Kidney (tissue), 14 donors: ENCODE measurements around the gene ARL13B. TPM values are rescaled to one million over a fixed set of nuclear protein-coding genes. Genes with fewer than 3 reads are reported as not detected.
A peak's percentile ranks its signal among the peaks of the same experiment; 100 is the strongest.
"Not testable (repeated sequence)": the region's sequence is repeated elsewhere in the genome, so short reads cannot be mapped to it uniquely, and the experiment has no call there.

Experiments
- DNase-seq, 5 donors: peaks; one replicate each; pipeline ENCODE4 v3.0.0-alpha.2; 2013 to 2020
- FAIRE-seq: peaks from 2 replicates; lab custom pipeline; 2012; peaks lifted over from hg19 to GRCh38; lab: Jason Lieb, UNC
- H3K27ac ChIP-seq, 2 donors: one replicate each; pipeline ENCODE4 v1.7.0; 2013; ENCODE audit warnings: low read depth in 2 of 2, low read length in 2 of 2, inconsistent platforms in 1 of 2
- H3K27me3 ChIP-seq: one replicate; pipeline ENCODE4 v1.7.1; 2013; ENCODE audit warnings: low read length, inconsistent platforms; ENCODE audit not compliant: control insufficient read depth, insufficient read depth
- H3K36me3 ChIP-seq, 3 donors: one replicate each; pipeline versions ENCODE4 v1.7.0 to v1.7.1; 2013; ENCODE audit warnings: low read length in 3 of 3, control low read depth in 1 of 3, inconsistent platforms in 1 of 3; ENCODE audit not compliant: insufficient read depth in 3 of 3, control insufficient read depth in 2 of 3
- H3K4me1 ChIP-seq, 3 donors: one replicate each; pipeline versions ENCODE4 v1.7.0 to v1.7.1; 2013; ENCODE audit warnings: low read length in 3 of 3, inconsistent platforms in 1 of 3, low read depth in 1 of 3; ENCODE audit not compliant: control insufficient read depth in 2 of 3, insufficient read depth in 2 of 3
- H3K4me3 ChIP-seq, 3 donors: one replicate each; pipeline versions ENCODE4 v1.7.0 to v1.8.1; 2013; ENCODE audit warnings: low read length in 3 of 3, control low read depth in 1 of 3, inconsistent platforms in 1 of 3
- H3K9ac ChIP-seq, 3 donors: one replicate each; pipeline versions ENCODE4 v1.7.0 to v1.7.1; 2013; ENCODE audit warnings: low read length in 3 of 3, control low read depth in 1 of 3, inconsistent platforms in 1 of 3
- H3K9me3 ChIP-seq, 3 donors: one replicate each; pipeline versions ENCODE4 v1.7.0 to v1.7.1; 2013; ENCODE audit warnings: low read length in 3 of 3, control low read depth in 1 of 3, inconsistent platforms in 1 of 3; ENCODE audit not compliant: control insufficient read depth in 2 of 3, insufficient read depth in 1 of 3
- intact Hi-C: fragments of 100-400 bp; cut with DNase I; formaldehyde crosslinking; loops from one replicate; pipeline ENCODE4 v1.11.1; 2022
- polyA plus RNA-seq: library from polyadenylated mRNA; stranded (reverse); fragments of 350-450 nt; fragmentation: Illumina TruSeq; extraction: RNeasy Lipid Tissue Mini Kit (QIAGEN cat#74804); gene quantifications from one replicate; pipeline ENCODE4 v1.2.3, GENCODE V29; 2014; ENCODE audit warnings: low read depth, low replicate concordance; ENCODE audit not compliant: insufficient read depth
- total RNA-seq: library from RNA; stranded (reverse); fragmentation: NEBNext Ultra II Directional; extraction: Animal tissue kit (Norgen Biotek cat#: 25700); gene quantifications from one replicate; pipeline ENCODE4 v1.2.1, GENCODE V29; 2021
- TF ChIP-seq, protein P1 (sequence below): IDR thresholded peaks from 3 replicates; pipeline ENCODE4 v1.5.1; 2012; ENCODE audit warnings: mild to moderate bottlenecking, moderate library complexity, borderline replicate concordance; ENCODE audit not compliant: insufficient read depth; ENCODE audit errors: extremely low read depth
- donor health status: control.
- donor health status: control.
- donor health status: control.
- donor health status: control.
- donor health status: control.
- donor health status: DM: yes; HTN: yes; CAD: no.
- donor health status: Normal renal cell carcinoma (clear cell type).

Gene ARL13B
- total and polyA plus RNA-seq, 2 donors from 2014 or later: 4.1 to 12.5 TPM

DNA sequence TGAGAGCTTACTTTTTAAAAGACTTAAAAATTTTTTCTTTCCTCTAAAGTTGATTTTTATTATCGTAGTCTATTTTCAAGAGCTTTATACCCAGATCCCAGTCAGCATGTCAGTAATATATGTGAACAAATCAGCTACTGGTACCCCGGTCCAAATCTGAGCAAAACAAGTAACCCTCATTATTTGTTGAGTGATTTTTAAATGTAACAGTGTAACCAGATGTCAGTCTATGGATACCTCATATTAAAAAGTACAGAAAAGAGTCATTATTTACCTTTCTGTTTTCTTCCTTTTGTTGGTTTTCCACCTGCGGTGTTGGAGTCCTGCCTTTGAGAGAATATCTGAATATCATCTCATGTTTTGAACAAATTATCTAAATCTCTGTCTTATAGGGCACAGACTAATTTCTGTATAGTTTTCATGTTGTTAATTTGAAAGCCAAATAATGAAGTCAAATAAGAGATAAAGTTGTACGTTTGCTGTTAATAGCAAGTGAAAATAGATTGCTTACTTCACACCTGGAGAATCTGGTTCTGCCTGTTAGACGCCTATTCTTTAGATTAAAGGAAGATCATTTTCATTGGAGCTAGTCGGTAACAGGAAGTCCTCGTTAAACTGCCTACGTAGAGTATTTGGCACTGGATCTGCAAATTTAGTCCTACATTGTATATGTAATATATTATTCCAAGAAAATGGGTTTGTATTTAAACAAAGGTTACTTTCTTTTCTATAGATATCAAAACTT, 48.3 kb downstream of the ARL13B start, which contains the start of gene STX19:
STX19 (minus strand) TSS at position 505 of the 745 bp plus-strand sequence. CDS start 13,328 bp downstream, outside the sequence.
- Histone ChIP-seq H3K36me3 (no peaks in the 10 kb centered on the region), H3K27ac (no peak within 1 kb of the TSS), H3K9me3 (no peaks in the 10 kb centered on the region), H3K9ac (no peak within 1 kb of the TSS), H3K27me3 (no peaks in the 10 kb centered on the region), H3K4me1 (no peaks in the 10 kb centered on the region), H3K4me3 (no peak within 1 kb of the TSS)
- FAIRE-seq: no peak
- intact Hi-C loops: no loop called here
- TF ChIP-seq, protein P1, sequence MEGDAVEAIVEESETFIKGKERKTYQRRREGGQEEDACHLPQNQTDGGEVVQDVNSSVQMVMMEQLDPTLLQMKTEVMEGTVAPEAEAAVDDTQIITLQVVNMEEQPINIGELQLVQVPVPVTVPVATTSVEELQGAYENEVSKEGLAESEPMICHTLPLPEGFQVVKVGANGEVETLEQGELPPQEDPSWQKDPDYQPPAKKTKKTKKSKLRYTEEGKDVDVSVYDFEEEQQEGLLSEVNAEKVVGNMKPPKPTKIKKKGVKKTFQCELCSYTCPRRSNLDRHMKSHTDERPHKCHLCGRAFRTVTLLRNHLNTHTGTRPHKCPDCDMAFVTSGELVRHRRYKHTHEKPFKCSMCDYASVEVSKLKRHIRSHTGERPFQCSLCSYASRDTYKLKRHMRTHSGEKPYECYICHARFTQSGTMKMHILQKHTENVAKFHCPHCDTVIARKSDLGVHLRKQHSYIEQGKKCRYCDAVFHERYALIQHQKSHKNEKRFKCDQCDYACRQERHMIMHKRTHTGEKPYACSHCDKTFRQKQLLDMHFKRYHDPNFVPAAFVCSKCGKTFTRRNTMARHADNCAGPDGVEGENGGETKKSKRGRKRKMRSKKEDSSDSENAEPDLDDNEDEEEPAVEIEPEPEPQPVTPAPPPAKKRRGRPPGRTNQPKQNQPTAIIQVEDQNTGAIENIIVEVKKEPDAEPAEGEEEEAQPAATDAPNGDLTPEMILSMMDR: no peak
- DNase-seq: peak in 1 of 5 donors; percentile 3

DNA sequence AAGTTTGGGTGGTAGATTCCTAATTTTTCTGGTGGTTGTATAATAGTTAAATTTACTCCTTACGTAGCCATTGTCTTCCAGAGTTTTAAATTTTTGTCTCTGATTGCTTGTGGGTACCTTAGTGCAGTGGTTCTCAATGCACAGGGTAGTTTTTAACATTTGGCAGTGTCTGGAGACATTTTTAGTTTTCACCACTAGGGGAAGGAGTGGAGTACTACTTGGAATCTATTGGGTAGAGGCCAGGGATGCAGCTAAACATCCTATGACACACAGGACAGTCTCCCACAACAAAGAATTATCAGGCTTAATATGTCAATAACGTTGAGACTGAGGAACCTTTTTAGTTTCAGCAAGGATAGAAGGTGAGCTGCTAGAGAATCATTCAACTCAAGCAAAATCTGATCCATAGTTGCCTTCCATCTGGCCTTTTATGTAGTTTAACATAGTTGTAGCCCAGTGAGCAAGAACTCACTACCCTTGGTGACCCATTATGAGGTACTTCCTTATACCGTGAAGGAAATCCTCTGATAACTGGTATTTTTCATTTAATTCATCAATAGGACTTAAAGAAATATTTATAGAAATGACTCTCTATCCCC, 57.1 kb downstream of the ARL13B start:
- no peak overlapping the region for H3K9ac ChIP-seq
- TF ChIP-seq, protein P1: peak; percentile 27
- no peaks in the 10 kb centered on the region for H3K4me1 ChIP-seq
- peaks cover 0 to 4% (median 2%) of the 10 kb centered on the region in 3 donors for H3K36me3 ChIP-seq
- intact Hi-C loops: no loop called here
- no peak overlapping the region for H3K27ac ChIP-seq
- no peak overlapping the region for H3K4me3 ChIP-seq
- DNase-seq (no peak), FAIRE-seq (no peak)
- H3K9me3 ChIP-seq: no peaks in the 10 kb centered on the region
- no peaks in the 10 kb centered on the region for H3K27me3 ChIP-seq

DNA sequence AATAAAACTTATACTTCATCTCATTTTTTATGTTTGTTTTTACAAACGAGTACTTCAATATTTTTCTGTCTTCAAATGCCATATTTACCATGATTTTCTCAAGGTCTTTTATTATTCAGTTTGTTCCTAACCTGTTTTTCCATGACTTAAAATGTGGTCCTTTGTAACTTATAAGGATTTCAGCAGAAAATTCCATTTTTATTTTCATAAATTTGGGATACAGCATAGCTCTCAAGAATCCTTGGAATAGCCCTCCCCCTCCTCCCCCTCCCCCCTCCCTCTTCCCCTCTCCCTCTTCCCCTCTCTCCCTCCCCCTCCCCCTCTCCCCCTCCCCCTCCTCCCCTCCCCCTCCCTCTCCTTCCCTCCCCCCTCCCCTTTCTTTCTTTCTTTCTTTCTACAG, 63.3 kb downstream of the ARL13B start:
- no peak overlapping the region for H3K9ac ChIP-seq
- FAIRE-seq (no peak), DNase-seq (no peak)
- TF ChIP-seq, protein P1: no peak
- H3K9me3 ChIP-seq: no peaks in the 10 kb centered on the region
- peaks cover 0 to 2% (median 0%) of the 10 kb centered on the region in 3 donors for H3K36me3 ChIP-seq
- H3K27ac ChIP-seq: no peak overlapping the region
- H3K27me3 ChIP-seq: no peaks in the 10 kb centered on the region
- H3K4me3 ChIP-seq: no peak overlapping the region
- intact Hi-C loops: no loop called here
- H3K4me1 ChIP-seq: no peaks in the 10 kb centered on the region

- H3K9ac ChIP-seq, H3K4me1 ChIP-seq, H3K4me3 ChIP-seq, H3K27me3 ChIP-seq, intact Hi-C loops, H3K27ac ChIP-seq, H3K9me3 ChIP-seq, DNase-seq, FAIRE-seq, H3K36me3 ChIP-seq: not testable (repeated sequence)
Observed at GRCh38 chr3:94044100-94044936, 64.4 kb downstream of the ARL13B start.
